HFFc6 (cell line): Measurements from ENCODE around the gene PVALB. TPM values are rescaled to one million over a fixed set of nuclear protein-coding genes. Genes with fewer than 3 reads are reported as not detected.

Experiments used
- DNase-seq: peaks from one replicate; pipeline ENCODE4 v3.0.0-alpha.2; 2018
- H3K27ac Mint-ChIP-seq: 2 replicates; pipeline ENCODE4 v1.8.0; 2020; ENCODE audit warnings: mild to moderate bottlenecking, mixed read lengths
- H3K27me3 Mint-ChIP-seq: 2 replicates; pipeline ENCODE4 v1.8.0; 2021; ENCODE audit warnings: mild to moderate bottlenecking, moderate library complexity, mixed read lengths; ENCODE audit not compliant: insufficient read depth
- H3K36me3 Mint-ChIP-seq: 2 replicates; pipeline ENCODE4 v1.8.0; 2021; ENCODE audit warnings: low read depth, mixed read lengths
- H3K4me1 Mint-ChIP-seq: 2 replicates; pipeline ENCODE4 v1.8.0; 2020; ENCODE audit warnings: low read depth, mixed read lengths
- H3K4me3 Mint-ChIP-seq: 2 replicates; pipeline ENCODE4 v1.8.0; 2020; ENCODE audit warnings: mild to moderate bottlenecking, moderate library complexity, mixed read lengths
- H3K9me3 Mint-ChIP-seq: 2 replicates; pipeline ENCODE4 v1.8.0; 2020; ENCODE audit warnings: mild to moderate bottlenecking, mixed read lengths
- CTCF ChIP-seq: fragments of 200-600 bp; sonication (generic); IDR thresholded peaks from 2 replicates; pipeline ENCODE4 v1.5.0; 2021; ENCODE audit warnings: antibody characterized with exemption, mild to moderate bottlenecking
- total RNA-seq, 6 experiments: library from RNA; stranded (reverse); fragmentation: NEBNext Ultra II Directional; extraction: Animal tissue kit (Norgen Biotek cat#: 25700); gene quantifications; 2 replicates in 1 of 6; 3 replicates in 5 of 6; pipeline ENCODE4 v1.2.3, GENCODE V29; 2021

PVALB gene
- total RNA-seq, 6 experiments from 2014 or later: not detected

- peaks cover 33% of the 10 kb centered on the region for H3K27me3 Mint-ChIP-seq
- H3K27ac Mint-ChIP-seq: no peak overlapping the region
- H3K36me3 Mint-ChIP-seq: peaks cover 5% of the 10 kb centered on the region; the same call in 1 of the 2 replicates
- DNase-seq: no peak
- H3K4me1 Mint-ChIP-seq: peaks cover 10% of the 10 kb centered on the region
- no peak for TF ChIP-seq CTCF
- peaks cover 10% of the 10 kb centered on the region; the same call in 1 of the 2 replicates for H3K9me3 Mint-ChIP-seq
- no peak overlapping the region for H3K4me3 Mint-ChIP-seq
Observed at GRCh38 chr22:36840106-36840505, 23.3 kb upstream of the PVALB start.

DNA sequence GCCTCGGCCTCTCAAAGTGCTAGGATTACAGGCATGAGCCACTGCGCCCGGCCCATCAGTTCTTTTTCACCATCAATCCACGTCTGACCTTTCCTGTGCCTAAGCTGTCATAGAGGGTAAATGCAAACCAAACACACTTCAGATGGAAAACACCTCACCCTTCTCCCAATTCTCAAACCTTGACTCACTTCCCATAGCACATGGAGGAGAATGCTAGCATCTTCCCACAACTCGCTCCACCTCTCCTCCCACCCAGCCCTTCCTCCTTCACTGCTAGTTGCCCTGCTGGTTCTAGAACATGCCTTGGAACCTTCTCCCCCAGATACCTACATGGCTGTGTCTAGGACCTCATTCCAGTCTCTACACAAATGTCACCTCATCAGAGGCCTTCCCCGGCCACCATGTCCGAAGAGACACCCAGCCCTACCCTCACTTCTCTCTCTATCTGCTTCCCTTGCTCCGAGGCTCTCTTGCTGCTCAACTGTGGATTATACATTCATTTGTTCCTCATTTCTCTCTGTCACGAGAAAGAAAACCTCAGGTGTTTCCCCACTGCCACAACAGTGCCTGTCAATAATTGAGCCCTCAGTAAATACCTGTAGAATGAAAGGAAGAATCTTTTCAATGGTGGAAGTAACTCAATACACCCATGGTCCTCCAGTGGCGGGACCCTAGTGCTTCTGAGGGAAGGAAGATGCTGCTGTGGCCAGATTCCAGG is 22.7 kb upstream of the PVALB start:
- H3K9me3 Mint-ChIP-seq: peaks cover 10% of the 10 kb centered on the region; the same call in 1 of the 2 replicates
- peaks cover 33% of the 10 kb centered on the region for H3K27me3 Mint-ChIP-seq
- H3K36me3 Mint-ChIP-seq: peaks cover 5% of the 10 kb centered on the region; the same call in 1 of the 2 replicates
- DNase-seq: no peak
- H3K27ac Mint-ChIP-seq: no peak overlapping the region
- H3K4me3 Mint-ChIP-seq: no peak overlapping the region
- no peak for TF ChIP-seq CTCF
- H3K4me1 Mint-ChIP-seq: peaks cover 10% of the 10 kb centered on the region

GRCh38 chr22:36838119-36839030 is 21.5 kb upstream of the PVALB start:
- Mint-ChIP-seq H3K9me3 (peaks cover 10% of the 10 kb centered on the region; the same call in 1 of the 2 replicates), H3K27ac (no peak overlapping the region), H3K27me3 (peaks cover 34% of the 10 kb centered on the region), H3K4me3 (no peak overlapping the region), H3K36me3 (peaks cover 7% of the 10 kb centered on the region; the same call in 1 of the 2 replicates), H3K4me1 (peaks cover 10% of the 10 kb centered on the region)
- TF ChIP-seq CTCF: no peak
- DNase-seq: no peak

DNA sequence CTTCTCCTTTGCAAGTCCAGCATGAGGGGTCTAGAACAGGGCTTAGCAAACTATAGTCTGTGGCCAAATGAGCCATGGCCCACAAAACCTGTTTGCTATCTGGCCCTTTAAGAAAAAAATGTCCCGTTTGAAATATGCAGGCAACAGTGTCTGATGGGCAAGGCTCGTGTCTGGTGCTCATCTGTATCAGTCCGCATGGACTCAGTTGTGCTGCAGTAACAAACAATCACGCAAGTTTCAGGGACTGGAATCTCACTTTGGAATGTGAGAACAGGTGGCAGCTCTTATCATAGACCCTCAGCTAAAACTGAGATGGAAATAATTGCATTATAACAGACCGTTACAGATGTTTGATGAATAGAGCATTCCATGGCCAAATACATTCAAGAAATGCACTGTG is 19.1 kb upstream of the PVALB start:
- Mint-ChIP-seq H3K4me1 (peaks cover 10% of the 10 kb centered on the region), H3K27me3 (peaks cover 40% of the 10 kb centered on the region), H3K36me3 (peaks cover 9% of the 10 kb centered on the region; the same call in 1 of the 2 replicates), H3K27ac (no peak overlapping the region), H3K4me3 (no peak overlapping the region), H3K9me3 (peaks cover 10% of the 10 kb centered on the region; the same call in 1 of the 2 replicates)
- no peak for DNase-seq
- no peak for TF ChIP-seq CTCF

DNA sequence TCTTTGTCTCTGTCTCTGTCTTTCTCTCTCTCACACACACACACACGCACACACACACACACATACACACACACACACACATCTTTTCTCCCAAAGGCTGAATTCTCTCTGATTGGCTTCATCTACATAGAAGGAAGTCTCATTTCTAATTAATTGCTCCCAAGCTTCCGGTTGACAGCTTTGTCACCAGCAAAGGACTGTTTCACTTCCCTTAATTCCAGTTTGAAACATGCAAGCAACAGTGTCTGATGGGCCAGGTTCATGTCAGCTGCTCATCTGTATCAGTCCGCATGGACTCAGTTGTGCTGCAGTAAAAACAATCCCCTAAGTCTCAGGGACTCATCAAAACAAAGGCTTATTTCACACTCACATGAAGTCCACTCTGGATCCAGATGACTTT is 16.2 kb upstream of the PVALB start:
- peaks cover 31% of the 10 kb centered on the region for H3K27me3 Mint-ChIP-seq

More for the DNA sequence above, 16.2 kb upstream of the PVALB start:
- Mint-ChIP-seq H3K9me3 (peaks cover 7% of the 10 kb centered on the region; the same call in 1 of the 2 replicates), H3K36me3 (peaks cover 9% of the 10 kb centered on the region; the same call in 1 of the 2 replicates), H3K27ac (no peak overlapping the region), H3K4me1 (no peaks in the 10 kb centered on the region), H3K4me3 (no peak overlapping the region)
- no peak for TF ChIP-seq CTCF
- DNase-seq: no peak
